NCI-H2107 (cell line): ENCODE measurements around the gene GIMAP1.

ENCODE experiments used
- DNase-seq: peaks from one replicate; lab custom pipeline; 2025; lab: John Stamatoyannopoulos, UW

GIMAP1 gene

DNA sequence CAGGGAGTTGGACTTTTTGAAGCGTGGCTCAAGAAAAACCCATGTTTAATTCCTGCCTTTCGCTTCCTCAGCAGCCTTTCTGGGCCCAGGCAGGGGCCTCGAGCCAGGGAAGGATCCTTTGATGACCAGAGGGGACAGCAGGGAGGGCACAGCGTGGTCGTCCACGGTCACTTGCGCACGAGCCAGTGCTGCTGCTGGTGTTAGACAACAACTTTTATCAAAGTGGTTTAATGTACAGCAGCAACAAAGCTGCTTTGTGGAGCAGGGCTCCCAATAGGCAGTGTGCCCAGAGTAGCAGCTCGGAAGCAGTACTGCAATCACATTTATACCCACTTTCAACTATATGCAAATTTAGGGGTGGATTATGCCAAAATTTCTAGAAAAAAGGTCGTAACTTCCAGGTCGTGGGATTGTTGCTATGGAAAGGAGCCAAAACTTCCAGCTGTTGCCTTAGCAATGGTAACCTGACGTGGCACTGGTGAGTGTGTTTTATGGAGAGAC lies 6.1 kb downstream of the GIMAP1 start:
- no peak for DNase-seq

DNA sequence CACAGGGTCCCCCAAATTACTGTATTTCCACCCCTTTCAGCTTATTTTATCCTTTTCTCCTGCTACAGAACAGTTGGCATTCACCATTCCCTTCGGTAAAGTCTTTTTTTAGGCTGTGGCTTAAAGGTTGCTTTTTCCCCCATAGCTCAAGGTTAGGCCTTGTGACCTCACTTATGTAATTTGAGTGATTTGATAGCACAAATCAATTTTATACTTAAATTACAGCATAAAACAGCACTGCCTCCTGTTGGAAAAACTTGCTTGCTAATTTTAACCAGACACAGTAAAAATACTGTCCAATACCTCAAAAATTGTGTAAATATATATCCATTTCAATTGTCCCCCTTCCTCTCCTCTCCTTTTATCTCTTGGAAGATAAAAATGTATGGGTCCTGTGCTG lies 7.1 kb downstream of the GIMAP1 start:
- DNase-seq = no peak

- DNase-seq = no peak
Measured at GRCh38 chr7:150727381-150727780, 11.0 kb downstream of the GIMAP1 start.

DNA sequence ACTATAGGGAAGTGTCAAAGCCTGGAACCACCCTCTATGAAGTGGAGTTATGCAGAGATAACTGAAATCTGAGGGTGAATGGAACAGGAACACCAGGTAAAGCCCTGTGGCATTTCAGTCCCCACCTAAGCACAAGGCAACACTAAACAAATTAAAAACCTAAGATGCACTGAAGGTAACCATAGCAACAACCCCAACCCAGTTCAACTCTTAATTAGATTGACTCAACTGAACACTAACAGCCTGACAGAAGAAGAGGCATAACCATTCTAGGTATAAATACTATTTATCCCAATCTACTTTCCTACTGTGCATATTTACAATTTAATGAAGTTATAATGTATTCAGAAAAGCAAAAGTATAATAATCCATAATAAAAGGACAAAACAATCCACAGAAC lies 11.6 kb downstream of the GIMAP1 start:
- DNase-seq = no peak

DNA sequence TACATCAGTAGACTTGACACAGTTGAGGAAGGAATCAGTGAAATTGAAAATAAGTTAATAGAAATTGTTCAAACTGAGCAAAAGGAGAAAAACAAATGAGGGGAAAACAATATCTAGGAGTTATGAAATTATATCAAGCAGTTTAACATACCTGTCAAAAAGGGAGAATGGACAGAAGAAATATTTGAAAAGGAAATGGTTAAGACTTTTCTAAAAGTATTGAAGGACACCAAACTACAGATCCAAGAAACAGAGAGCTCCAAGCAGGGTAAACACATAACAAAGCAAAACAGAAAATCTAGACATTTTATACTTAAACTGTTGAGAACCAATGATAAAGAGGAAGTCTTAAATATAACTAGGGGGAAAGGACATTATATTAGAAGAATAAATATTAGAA lies 12.2 kb downstream of the GIMAP1 start:
- DNase-seq = no peak

DNA sequence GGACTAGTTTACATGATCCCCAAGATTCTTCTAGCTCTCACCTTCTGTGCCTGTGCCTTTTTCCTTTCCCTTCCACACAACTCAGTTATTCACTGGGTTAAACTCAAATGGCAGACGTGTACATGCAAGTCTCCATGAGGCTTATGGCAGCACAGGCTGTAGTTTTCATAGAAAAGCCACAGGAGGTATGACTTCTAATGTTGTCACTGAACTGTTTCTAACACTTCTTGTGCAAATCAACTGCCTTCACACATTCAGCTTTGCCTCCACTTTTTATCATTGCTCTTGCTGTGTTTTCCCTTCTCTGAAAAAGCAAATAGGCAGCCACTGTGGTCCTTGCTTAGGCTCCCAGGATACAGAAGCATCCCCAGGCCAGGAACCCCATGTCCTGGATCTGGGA lies 15.5 kb downstream of the GIMAP1 start:
- DNase-seq = no peak

DNA sequence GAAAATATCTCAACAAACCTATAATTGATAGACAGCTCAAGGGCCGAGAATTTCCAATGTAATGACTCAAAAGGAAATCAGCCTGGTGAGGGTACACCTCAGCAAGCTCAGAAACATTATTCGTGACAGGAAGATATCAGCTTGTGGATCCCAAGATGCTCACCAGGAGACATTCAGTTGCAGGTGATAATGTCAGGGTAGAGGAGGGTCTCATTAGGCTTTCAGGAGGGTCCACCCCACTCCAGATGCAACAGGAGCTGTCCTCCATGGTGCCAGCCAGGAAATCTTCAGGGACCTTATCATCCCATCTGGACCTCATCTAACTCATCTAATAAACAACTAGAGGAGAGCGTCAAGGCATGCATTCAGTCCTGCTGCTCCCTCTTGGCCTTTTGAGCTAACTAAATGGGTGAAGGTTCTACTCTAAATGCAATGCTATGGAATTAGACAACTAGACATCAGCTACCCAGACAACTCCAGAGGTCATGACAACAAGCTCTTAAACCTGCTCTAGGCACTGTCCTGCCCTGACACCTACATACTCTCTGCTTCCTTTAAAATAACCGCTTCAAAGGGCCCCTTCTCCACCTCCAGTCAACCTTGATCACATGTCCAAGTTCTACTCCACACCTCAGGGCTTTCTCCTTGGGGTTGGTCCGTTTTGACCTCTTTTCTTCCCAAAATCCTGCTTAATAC lies 16.5 kb downstream of the GIMAP1 start:
- no peak for DNase-seq

- no peak for DNase-seq
Measured at GRCh38 chr7:150733482-150734095, 17.2 kb downstream of the GIMAP1 start.

- DNase-seq = no peak
Measured at GRCh38 chr7:150734254-150734653, 17.8 kb downstream of the GIMAP1 start.

GRCh38 chr7:150735596-150736358 lies 19.4 kb downstream of the GIMAP1 start:
- DNase-seq = no peak

DNA sequence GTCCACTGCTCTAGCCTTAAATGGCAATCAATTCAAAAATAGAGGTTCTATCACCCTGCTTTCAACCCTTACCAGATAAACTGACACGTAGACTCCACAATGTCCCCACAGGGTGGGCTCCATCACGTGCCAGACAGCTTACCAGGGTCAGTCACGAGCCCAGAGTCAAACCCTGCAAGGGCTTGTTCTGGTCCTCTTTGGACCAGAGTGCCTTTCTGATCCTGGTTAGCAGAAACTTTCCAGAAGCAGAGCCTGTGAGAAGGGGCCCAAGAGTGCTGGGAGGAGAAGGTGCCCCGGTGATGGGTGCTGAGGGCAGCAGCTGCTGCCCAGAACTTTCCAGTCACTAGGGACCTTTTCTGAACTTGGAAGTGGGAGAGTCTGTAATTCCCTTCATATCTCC lies 20.5 kb downstream of the GIMAP1 start:
- no peak for DNase-seq

- DNase-seq = no peak
Measured at GRCh38 chr7:150737265-150738055, 21.0 kb downstream of the GIMAP1 start, which contains the start of gene GIMAP5. Gene GIMAP5, plus strand, starts transcription at chr7:150737418. Its CDS starts 3,467 bp downstream, at chr7:150740885.

DNA sequence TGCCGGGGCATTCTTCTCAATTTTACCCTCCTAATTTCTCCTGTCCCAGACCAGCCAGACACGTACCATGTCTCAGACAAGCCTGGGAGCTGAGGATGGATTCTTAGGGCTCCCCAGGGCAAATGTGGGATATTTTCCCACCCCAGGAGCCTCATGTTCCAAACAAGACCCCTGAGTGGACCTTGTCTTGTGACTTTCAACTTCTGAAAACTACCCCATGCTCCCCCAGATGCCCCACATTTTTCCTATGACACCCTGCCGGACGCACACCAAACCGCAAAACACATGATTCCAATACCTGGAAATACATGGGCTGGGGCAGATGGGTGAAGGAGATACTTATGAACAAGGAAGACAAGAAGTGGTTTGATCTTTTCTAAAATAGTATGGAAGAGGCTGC lies 21.7 kb downstream of the GIMAP1 start:
- DNase-seq = no peak

- no peak for DNase-seq
Measured at GRCh38 chr7:150738591-150739001, 22.2 kb downstream of the GIMAP1 start.

DNA sequence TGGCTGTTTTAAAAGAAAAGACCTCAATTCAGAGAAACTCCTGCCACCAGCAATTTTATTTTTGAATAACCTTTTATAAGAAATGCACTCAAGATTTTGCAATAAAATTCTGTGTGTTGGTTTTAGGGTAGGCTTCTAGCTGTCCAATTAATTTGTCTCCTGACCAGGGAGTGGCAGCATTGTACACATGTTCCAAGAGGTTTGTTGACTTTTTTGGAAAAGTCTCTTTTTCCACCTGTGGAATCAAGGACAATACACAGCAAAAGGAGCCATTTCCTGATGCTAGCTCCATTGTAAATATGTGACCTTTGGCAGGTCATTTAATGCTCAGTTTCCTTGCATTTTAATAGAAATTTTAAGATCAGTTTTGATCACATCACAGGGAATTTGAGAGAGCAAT lies 22.6 kb downstream of the GIMAP1 start:
- no peak for DNase-seq

- no peak for DNase-seq
Measured at GRCh38 chr7:150740053-150740452, 23.6 kb downstream of the GIMAP1 start.

DNA sequence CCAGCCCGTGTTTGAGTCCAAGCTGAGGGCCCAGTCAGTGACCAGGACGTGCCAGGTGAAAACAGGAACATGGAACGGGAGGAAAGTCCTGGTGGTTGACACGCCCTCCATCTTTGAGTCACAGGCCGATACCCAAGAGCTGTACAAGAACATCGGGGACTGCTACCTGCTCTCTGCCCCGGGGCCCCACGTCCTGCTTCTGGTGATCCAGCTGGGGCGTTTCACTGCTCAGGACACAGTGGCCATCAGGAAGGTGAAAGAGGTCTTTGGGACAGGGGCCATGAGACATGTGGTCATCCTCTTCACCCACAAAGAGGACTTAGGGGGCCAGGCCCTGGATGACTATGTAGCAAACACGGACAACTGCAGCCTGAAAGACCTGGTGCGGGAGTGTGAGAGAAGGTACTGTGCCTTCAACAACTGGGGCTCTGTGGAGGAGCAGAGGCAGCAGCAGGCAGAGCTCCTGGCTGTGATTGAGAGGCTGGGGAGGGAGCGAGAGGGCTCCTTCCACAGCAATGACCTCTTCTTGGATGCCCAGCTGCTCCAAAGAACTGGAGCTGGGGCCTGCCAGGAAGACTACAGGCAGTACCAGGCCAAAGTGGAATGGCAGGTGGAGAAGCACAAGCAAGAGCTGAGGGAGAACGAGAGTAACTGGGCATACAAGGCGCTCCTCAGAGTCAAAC lies 26.0 kb downstream of the GIMAP1 start:
- DNase-seq = no peak

GRCh38 chr7:150744041-150744656 lies 27.7 kb downstream of the GIMAP1 start:
- DNase-seq = no peak

DNA sequence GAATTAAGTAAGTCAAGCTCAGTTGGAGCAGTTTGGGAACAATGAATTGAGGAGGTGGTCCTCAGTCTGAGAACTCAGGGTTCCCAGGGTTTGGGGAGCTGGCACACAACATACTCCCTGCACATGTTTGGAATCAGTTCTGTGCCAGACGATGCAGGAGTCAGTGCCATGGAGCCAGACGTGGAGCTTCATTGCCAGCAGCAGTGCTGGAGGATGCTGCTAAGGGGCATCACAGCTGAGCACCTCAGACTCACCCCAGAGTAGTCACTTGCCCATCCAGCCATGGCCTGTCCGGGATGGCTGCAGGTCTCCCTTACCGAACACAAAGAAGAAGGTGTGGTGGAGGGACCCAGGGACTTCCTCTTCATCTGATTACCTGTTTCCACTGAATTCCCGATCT lies 28.7 kb downstream of the GIMAP1 start:
- no peak for DNase-seq

GRCh38 chr7:150745876-150746275 lies 29.5 kb downstream of the GIMAP1 start:
- no peak for DNase-seq

GRCh38 chr7:150746921-150747320 lies 30.5 kb downstream of the GIMAP1 start:
- no peak for DNase-seq
